HEK293 (cell line): ENCODE data around the gene ARHGAP26.

Experiments used
- CTCF ChIA-PET: fragments of 350-600 bp; formaldehyde crosslinking; extraction: SDS; loops from one replicate; lab custom pipeline; 2021; ENCODE audit warnings: antibody characterized with exemption; lab: Yijun Ruan, JAX
- POLR2A ChIA-PET: fragments of 300-600 bp; formaldehyde crosslinking; extraction: SDS; loops from one replicate; lab custom pipeline; 2020; ENCODE audit warnings: antibody characterized with exemption, inconsistent platforms; lab: Yijun Ruan, JAX
- H3K27ac ChIP-seq: fragments of 200-500 bp; sonication (Bioruptor generic); 2 replicates; pipeline ENCODE4 v1.5.1; 2014; ENCODE audit warnings: low read depth, low read length, control low read depth, inconsistent platforms; ENCODE audit errors: extremely low read depth
- H3K36me3 ChIP-seq, 2 experiments: fragments of 200-500 bp in 1 of 2; sonication (Bioruptor generic) in 1 of 2; 1 replicate in 1 of 2; 2 replicates in 1 of 2; pipeline ENCODE4 v1.5.1; 2014 to 2017; ENCODE audit warnings: inconsistent platforms in 2 of 2, low read length in 2 of 2; ENCODE audit not compliant: control insufficient read depth in 2 of 2, insufficient read depth in 1 of 2
- H3K4me1 ChIP-seq: fragments of 200-500 bp; sonication (Bioruptor generic); 2 replicates; pipeline ENCODE4 v1.5.1; 2014; ENCODE audit warnings: mild to moderate bottlenecking, low read length, inconsistent platforms; ENCODE audit not compliant: control insufficient read depth, insufficient read depth
- H3K4me3 ChIP-seq: 2 replicates; pipeline ENCODE4 v1.5.1; 2011; ENCODE audit warnings: low read depth, mild to moderate bottlenecking, control low read depth, low read length, moderate library complexity
- H3K9me3 ChIP-seq: fragments of 200-500 bp; sonication (Bioruptor generic); 2 replicates; pipeline ENCODE4 v1.5.1; 2014; ENCODE audit warnings: low read depth, low read length, inconsistent platforms; ENCODE audit not compliant: control insufficient read depth, insufficient read depth
- HOXA7 ChIP-seq: sonication (generic); formaldehyde crosslinking; IDR thresholded peaks from 2 replicates; pipeline ENCODE4 v1.8.1; 2022; ENCODE audit warnings: missing genetic modification reagents, borderline replicate concordance
- ZBTB1 ChIP-seq: fragments of 450-650 bp; formaldehyde crosslinking; IDR thresholded peaks from 2 replicates; pipeline ENCODE4 v1.5.1; 2016; ENCODE audit warnings: missing biosample characterization, missing genetic modification characterization
- ZBTB17 ChIP-seq: fragments of 450-650 bp; formaldehyde crosslinking; IDR thresholded peaks from 2 replicates; pipeline ENCODE4 v1.5.1; 2016; ENCODE audit warnings: missing biosample characterization, missing genetic modification characterization
- ZNF157 ChIP-seq: fragments of 450-650 bp; formaldehyde crosslinking; IDR thresholded peaks from 2 replicates; pipeline ENCODE4 v1.5.1; 2016; ENCODE audit warnings: missing biosample characterization, missing genetic modification characterization
- ZNF19 ChIP-seq: fragments of 450-650 bp; formaldehyde crosslinking; IDR thresholded peaks from 2 replicates; pipeline ENCODE4; 2016; ENCODE audit warnings: missing biosample characterization, missing genetic modification characterization, low read depth
- ZNF221 ChIP-seq: fragments of 450-650 bp; formaldehyde crosslinking; IDR thresholded peaks from 2 replicates; pipeline ENCODE4 v1.5.1; 2017; ENCODE audit warnings: missing biosample characterization, missing genetic modification characterization, borderline replicate concordance
- ZNF426 ChIP-seq: fragments of 450-650 bp; formaldehyde crosslinking; IDR thresholded peaks from 2 replicates; pipeline ENCODE4 v1.5.1; 2017; ENCODE audit warnings: missing biosample characterization, missing genetic modification characterization, mild to moderate bottlenecking, inconsistent platforms, moderate library complexity
- ZNF548 ChIP-seq: fragments of 450-650 bp; formaldehyde crosslinking; IDR thresholded peaks from 2 replicates; pipeline ENCODE4 v1.5.1; 2016; ENCODE audit warnings: missing biosample characterization, missing genetic modification characterization
- ZSCAN23 ChIP-seq: fragments of 450-650 bp; formaldehyde crosslinking; IDR thresholded peaks from 2 replicates; pipeline ENCODE4 v1.5.1; 2016; ENCODE audit warnings: missing biosample characterization, missing genetic modification characterization
- TF ChIP-seq, protein P1 (sequence below): fragments of 450-650 bp; IDR thresholded peaks from 2 replicates; pipeline ENCODE4 v1.5.1; 2018; ENCODE audit warnings: missing biosample characterization, missing genetic modification characterization
- TF ChIP-seq, protein P2 (sequence below): fragments of 450-650 bp; formaldehyde crosslinking; IDR thresholded peaks from 2 replicates; pipeline ENCODE4 v1.5.1; 2016; ENCODE audit warnings: missing biosample characterization, missing genetic modification characterization
- TF ChIP-seq, protein P3 (sequence below): fragments of 450-650 bp; formaldehyde crosslinking; IDR thresholded peaks from 2 replicates; pipeline ENCODE4 v1.5.1; 2016; ENCODE audit warnings: missing biosample characterization, missing genetic modification characterization
- TF ChIP-seq, protein P4 (sequence below): fragments of 450-650 bp; formaldehyde crosslinking; IDR thresholded peaks from 2 replicates; pipeline ENCODE4 v1.5.1; 2016; ENCODE audit warnings: missing biosample characterization, missing genetic modification characterization

ARHGAP26 gene

DNA sequence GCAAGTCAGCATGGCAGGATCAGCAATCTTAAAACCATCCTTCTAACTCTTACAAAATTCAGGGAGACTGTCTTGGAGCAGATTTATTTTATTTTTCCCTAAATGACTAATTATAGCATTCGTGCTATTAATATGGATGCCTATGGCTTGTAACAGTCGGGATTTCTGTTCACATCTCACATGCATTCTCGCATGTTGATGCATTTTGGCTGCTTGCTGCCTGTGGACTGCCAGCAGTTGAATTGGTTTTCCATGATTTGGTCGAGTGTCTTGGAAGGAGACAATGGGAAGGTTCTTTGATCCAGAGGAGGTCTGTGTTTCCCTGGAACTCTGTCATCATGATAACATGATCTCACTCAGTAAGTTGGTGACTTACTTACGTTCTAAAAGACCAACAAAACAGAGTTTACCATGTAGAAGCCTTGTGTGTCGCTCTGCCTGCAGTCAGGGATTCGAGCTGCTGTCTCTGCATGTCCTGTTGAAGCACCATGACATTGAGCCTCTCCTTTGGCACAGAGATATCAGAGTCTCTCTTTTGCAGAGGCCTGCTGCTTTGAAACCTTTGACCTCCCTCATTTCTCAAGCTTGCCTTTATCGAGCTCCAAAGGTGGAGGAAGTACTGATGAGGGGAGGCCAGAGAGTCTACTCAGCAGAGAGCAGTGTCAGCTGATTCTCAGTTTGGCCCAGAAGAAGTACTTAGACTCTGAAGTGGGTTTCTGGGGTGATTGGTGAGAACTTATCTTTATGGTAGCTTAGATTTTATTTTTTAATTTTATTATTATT, 82.4 kb downstream of the ARHGAP26 start:
- Histone ChIP-seq H3K27ac (no peak overlapping the region), H3K9me3 (no peaks in the 10 kb centered on the region), H3K36me3 (no peaks in the 10 kb centered on the region), H3K4me1 (peaks cover 6% of the 10 kb centered on the region; the same call in 1 of the 2 replicates), H3K4me3 (no peak overlapping the region)
- POLR2A ChIA-PET, result no interaction called here
- CTCF ChIA-PET, result interaction anchor here (0.5 to 1.9 kb wide), 3 partner anchors 15 to 140 kb away, joined by 3 to 7 read pairs (median 3); no protein-coding TSS in a partner anchor
- TF ChIP-seq ZNF221 (tag by site-specific recombination), result no peak

DNA sequence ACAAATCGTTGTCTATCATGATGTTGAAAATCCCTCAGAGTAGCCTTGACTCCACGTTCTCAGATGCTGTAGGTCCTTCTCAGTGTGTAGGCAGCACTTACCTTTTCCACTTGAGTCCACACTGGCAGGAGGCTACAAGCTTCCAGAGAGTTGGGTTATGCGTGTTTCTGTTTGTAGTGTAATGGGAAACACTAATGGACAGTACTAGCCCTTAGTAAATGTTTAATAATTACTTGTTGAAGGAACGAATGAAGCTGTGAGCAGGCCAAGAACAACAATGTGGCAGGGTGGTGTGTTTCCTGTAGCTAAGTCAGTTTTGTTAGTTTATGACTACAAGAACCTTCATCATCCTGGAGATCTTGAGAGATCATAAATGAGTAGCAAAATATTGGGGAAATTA, 83.5 kb downstream of the ARHGAP26 start:
- H3K4me3 ChIP-seq, result no peak overlapping the region
- no peaks in the 10 kb centered on the region for H3K9me3 ChIP-seq
- CTCF ChIA-PET, result interaction anchor here (0.5 to 1.9 kb wide), 3 partner anchors 83 to 141 kb away, joined by 3 to 7 read pairs (median 4); no protein-coding TSS in a partner anchor
- no peak overlapping the region for H3K27ac ChIP-seq
- TF ChIP-seq ZNF426 (tag by site-specific recombination) (no peak), ZBTB17 (tag by site-specific recombination) (no peak), ZNF19 (tag by site-specific recombination) (no peak), ZNF157 (tag by site-specific recombination) (no peak), HOXA7 (no peak)
- TF ChIP-seq, protein P1, sequence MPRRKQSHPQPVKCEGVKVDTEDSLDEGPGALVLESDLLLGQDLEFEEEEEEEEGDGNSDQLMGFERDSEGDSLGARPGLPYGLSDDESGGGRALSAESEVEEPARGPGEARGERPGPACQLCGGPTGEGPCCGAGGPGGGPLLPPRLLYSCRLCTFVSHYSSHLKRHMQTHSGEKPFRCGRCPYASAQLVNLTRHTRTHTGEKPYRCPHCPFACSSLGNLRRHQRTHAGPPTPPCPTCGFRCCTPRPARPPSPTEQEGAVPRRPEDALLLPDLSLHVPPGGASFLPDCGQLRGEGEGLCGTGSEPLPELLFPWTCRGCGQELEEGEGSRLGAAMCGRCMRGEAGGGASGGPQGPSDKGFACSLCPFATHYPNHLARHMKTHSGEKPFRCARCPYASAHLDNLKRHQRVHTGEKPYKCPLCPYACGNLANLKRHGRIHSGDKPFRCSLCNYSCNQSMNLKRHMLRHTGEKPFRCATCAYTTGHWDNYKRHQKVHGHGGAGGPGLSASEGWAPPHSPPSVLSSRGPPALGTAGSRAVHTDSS (tag by site-specific recombination), result no peak
- TF ChIP-seq, protein P2, sequence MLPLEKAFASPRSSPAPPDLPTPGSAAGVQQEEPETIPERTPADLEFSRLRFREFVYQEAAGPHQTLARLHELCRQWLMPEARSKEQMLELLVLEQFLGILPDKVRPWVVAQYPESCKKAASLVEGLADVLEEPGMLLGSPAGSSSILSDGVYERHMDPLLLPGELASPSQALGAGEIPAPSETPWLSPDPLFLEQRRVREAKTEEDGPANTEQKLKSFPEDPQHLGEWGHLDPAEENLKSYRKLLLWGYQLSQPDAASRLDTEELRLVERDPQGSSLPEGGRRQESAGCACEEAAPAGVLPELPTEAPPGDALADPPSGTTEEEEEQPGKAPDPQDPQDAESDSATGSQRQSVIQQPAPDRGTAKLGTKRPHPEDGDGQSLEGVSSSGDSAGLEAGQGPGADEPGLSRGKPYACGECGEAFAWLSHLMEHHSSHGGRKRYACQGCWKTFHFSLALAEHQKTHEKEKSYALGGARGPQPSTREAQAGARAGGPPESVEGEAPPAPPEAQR (tag by site-specific recombination), result no peak
- TF ChIP-seq, protein P3, sequence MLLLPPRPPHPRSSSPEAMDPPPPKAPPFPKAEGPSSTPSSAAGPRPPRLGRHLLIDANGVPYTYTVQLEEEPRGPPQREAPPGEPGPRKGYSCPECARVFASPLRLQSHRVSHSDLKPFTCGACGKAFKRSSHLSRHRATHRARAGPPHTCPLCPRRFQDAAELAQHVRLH (tag by site-specific recombination), result no peak
- H3K4me1 ChIP-seq, result no peaks in the 10 kb centered on the region
- POLR2A ChIA-PET, result no interaction called here
- H3K36me3 ChIP-seq, result no peaks in the 10 kb centered on the region

DNA sequence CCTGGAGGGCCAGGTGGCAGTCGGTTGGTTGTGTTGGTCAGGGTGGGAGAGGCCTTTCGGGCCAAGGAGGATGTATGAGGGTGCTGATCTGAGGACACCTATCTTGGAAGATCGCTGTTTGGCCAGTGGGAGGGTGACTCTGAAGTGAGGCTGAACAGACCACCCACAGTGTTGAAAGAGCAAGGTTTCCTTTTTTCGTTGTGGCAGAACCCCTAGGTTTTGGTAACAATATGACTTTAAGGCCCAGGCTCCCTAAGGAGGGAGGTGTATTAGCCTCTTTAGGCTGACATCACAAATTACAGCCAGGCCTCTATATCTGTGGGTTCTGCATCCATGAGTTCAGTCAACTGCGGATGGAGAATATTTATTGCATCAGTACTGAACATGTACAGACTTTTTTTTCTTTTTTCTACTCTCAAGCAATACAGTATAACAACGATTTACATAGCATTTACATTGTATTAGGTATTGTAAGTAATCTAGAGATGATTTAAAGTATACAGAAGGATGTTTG, 86.1 kb downstream of the ARHGAP26 start:
- no peaks in the 10 kb centered on the region for H3K9me3 ChIP-seq
- H3K4me1 ChIP-seq, result no peaks in the 10 kb centered on the region
- TF ChIP-seq ZSCAN23 (tag by site-specific recombination) (no peak), ZBTB1 (tag by site-specific recombination) (no peak), ZNF548 (tag by site-specific recombination) (no peak)
- TF ChIP-seq, protein P4, sequence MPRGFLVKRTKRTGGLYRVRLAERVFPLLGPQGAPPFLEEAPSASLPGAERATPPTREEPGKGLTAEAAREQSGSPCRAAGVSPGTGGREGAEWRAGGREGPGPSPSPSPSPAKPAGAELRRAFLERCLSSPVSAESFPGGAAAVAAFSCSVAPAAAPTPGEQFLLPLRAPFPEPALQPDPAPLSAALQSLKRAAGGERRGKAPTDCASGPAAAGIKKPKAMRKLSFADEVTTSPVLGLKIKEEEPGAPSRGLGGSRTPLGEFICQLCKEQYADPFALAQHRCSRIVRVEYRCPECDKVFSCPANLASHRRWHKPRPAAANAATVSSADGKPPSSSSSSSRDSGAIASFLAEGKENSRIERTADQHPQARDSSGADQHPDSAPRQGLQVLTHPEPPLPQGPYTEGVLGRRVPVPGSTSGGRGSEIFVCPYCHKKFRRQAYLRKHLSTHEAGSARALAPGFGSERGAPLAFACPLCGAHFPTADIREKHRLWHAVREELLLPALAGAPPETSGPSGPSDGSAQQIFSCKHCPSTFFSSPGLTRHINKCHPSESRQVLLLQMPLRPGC (tag by site-specific recombination), result no peak
- TF ChIP-seq, all 188 proteins: peak for 0
- ChIA-PET POLR2A (no interaction called here), CTCF (interaction anchor here (0.9 kb wide), 1 partner anchor 41 kb away, joined by 5 read pairs; no protein-coding TSS in a partner anchor)
- no peak overlapping the region for H3K4me3 ChIP-seq
- H3K36me3 ChIP-seq, result no peaks in the 10 kb centered on the region
- no peak overlapping the region for H3K27ac ChIP-seq
